NCI-H1930 (cell line): ENCODE results near the gene PI16.

Experiments
- DNase-seq, 2 experiments: peaks; one replicate each; lab custom pipeline; 2025; lab: John Stamatoyannopoulos, UW

PI16 gene, protein sequence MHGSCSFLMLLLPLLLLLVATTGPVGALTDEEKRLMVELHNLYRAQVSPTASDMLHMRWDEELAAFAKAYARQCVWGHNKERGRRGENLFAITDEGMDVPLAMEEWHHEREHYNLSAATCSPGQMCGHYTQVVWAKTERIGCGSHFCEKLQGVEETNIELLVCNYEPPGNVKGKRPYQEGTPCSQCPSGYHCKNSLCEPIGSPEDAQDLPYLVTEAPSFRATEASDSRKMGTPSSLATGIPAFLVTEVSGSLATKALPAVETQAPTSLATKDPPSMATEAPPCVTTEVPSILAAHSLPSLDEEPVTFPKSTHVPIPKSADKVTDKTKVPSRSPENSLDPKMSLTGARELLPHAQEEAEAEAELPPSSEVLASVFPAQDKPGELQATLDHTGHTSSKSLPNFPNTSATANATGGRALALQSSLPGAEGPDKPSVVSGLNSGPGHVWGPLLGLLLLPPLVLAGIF

GRCh38 chr6:36954262-36954931 lies at the start of gene PI16:
Gene PI16 (plus strand): TSS chr6:36954738. CDS start chr6:36954761, 23 bp downstream.
- no peak for DNase-seq

DNA sequence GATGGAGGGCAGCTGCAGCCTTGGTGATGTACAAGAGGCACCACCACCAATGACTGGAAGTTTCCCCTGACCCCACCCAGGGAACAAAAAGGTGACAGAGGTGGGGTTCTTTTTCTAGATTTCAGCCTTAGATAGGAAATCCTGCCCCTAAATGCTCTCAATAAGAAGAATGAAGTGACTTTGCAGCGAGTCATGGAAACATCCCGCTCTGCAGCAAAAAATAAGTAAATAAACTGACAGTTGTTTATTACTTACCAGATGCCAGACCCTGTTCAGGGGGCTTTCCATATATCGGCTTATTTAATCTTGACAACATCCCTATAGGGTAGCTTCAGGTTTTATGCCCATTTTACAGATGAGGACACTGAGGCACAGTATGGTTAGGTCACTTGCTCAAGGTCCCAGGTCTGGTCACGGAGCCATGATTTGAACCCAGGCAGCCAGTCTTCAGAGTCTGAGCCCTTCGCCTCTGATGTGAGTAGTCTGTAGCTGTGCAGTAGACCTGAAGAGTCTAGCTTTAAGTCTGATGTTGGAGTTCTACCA lies 49.6 kb upstream of the PI16 start:
- no peak for DNase-seq

DNA sequence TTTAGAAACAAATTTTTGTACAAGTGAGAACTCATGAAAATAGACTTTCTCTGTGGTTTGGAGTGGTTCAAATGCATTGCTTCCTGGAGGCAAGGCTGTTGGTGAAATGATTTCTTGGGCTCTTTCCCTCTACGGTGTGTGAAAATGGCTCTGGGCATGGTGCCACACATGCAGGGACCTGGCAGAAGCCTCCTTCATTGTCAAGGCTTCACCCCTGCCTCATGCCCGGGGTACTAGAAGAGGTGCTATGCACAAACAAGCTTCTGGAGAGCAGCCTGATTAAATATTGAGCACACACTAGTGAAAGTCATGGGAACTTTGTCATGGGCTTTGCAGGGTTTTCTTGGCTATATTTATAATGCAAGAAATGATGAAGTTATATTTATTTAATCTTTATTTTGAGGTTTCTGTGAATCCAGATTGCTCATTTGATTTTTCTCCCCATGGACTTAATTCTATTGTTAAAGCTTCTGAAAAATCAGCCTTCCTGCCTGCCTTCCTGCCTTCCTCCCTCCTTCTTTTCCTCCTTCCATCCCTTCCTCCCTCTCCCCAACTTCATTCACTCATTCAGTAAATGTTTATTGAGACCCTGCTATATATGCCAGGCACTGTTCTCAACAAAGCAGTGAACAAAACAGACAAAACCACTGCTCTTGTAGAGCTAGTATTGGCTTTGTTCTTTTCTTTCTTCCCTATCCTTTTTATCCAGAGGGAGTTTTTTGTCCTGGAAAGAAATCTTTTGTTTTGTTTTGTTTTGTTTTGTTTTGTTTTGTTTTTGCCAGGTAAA lies 47.8 kb upstream of the PI16 start:
- no peak for DNase-seq

DNA sequence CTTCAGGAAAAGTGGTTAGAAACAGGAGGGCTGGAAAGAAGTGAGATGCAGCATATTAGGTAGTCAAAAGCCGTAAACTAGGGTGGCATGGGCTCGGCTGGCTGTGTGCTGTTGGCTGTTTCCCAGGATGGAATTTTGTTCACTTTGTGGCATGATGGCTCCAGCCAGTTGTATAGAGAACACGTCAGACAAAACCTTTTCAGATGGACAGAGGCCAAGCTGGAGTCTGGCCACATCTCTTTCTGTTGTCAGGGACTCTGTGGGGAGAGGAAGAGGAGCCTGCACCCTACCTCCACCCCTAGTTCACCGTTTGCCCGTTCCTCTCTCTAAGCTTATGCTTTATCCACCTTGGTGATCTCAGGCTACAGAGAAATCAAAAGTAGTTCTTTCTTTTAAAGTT lies 46.8 kb upstream of the PI16 start:
- no peak for DNase-seq

DNA sequence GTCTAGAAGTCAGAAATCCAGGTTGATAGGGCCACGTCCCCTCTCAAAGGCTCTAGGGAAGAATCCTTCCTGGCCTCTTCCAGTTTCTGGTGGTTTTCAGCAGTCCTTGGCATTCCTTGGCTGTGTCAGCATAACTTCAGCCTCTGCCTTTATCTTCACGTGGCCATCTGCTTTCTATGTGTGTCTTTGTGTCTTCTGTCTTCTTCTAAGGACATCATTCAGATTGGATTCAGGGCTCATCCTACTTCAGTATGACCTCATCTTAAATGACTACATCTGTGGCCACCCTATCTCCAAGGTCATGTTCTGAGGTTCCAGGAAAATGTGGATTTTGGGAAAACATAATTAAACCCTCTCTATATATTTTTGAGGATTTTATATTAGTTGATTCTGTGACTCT lies 45.8 kb upstream of the PI16 start:
- DNase-seq = no peak

- no peak for DNase-seq
These were observed 42.5 kb upstream of the PI16 start for GRCh38 chr6:36912030-36912454.

- DNase-seq = no peak
These were observed 42.0 kb upstream of the PI16 start for GRCh38 chr6:36912586-36912985.

DNA sequence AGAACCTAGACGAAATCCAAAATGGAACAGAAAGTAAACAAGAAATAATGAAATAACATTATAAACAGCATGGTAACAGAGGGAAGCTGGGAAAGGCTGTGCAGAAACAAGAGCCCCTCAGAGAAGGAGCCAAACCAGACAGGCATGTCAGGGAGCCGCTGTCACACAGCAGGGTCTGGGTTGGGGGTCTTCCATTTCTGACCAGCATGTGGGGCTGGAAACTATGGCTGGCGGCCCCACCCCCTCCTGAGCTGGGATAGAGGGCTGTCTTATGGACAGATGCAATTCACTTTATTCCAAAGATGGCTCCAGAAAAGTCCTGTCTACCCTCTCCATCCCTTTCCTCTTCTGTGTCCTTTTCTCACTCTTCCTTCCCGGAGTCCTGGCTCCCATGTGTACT lies 41.5 kb upstream of the PI16 start:
- no peak for DNase-seq

- DNase-seq = no peak
These were observed 40.2 kb upstream of the PI16 start for GRCh38 chr6:36914227-36914794.

DNA sequence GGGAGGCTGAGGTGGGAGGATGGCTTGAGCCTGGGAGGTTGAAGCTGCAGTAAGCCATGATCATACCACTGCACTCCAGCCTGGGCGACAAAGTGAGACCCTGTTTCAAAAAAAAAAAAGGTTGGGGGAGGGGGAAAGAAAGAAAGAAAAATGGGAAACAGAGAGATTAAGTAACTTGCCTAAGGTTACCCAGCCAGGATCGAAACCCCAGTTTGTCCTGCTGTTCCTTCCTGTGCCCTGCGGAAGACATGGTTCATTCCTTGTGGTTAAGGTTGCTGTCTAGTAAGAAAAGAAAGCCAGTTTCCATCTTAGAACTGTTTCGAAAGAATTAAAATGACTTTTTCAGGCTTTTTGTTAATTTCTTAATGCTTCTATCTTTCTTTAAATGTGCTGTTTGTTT lies 38.9 kb upstream of the PI16 start:
- DNase-seq = no peak

- DNase-seq = no peak
These were observed 38.4 kb upstream of the PI16 start for GRCh38 chr6:36916126-36916525.

GRCh38 chr6:36917541-36918193 lies 36.9 kb upstream of the PI16 start:
- no peak for DNase-seq

DNA sequence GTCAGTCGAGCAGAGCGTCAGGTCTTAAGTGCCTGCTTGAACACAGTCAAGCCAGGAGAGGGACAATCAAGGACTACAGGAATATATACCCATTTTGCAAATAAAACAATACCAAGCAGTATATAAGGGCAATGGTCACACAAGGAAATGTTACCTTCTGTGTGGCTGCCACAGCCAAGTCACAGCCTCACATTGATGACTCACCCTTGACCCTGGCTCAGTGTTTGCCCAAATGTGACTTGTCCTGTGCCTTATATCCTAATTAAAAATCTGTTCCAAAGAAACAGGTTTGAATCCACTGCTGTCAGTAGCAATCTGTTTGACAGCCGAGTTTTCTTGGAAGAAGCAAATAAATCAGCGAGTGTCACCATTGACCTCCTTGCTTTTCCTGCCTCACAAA lies 34.5 kb upstream of the PI16 start:
- DNase-seq = no peak

DNA sequence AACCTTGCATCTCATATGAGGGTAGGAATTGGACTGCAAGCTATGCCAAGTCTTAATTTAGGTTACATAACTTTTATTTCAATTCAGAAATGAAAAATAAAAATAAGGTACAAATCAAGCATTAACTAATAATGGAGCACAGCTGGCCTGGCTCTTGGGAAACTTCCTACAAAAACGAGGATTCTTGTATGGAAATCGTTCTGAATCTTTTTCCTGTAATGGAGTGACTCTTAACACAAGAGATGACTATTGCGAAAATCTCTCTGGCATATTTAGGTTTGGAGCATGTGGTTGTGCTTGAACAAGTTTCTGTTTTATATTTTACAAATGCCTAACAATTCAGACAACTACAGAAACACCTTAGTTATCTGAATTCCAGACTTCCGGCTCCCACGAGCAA lies 34.0 kb upstream of the PI16 start:
- DNase-seq = no peak

- DNase-seq = no peak
These were observed 30.4 kb upstream of the PI16 start for GRCh38 chr6:36924131-36924530.

GRCh38 chr6:36924778-36925374 lies 29.7 kb upstream of the PI16 start:
- DNase-seq = no peak

- no peak for DNase-seq
These were observed 28.7 kb upstream of the PI16 start for GRCh38 chr6:36925809-36926208.

GRCh38 chr6:36926708-36927513 lies 27.6 kb upstream of the PI16 start:
- DNase-seq = no peak

DNA sequence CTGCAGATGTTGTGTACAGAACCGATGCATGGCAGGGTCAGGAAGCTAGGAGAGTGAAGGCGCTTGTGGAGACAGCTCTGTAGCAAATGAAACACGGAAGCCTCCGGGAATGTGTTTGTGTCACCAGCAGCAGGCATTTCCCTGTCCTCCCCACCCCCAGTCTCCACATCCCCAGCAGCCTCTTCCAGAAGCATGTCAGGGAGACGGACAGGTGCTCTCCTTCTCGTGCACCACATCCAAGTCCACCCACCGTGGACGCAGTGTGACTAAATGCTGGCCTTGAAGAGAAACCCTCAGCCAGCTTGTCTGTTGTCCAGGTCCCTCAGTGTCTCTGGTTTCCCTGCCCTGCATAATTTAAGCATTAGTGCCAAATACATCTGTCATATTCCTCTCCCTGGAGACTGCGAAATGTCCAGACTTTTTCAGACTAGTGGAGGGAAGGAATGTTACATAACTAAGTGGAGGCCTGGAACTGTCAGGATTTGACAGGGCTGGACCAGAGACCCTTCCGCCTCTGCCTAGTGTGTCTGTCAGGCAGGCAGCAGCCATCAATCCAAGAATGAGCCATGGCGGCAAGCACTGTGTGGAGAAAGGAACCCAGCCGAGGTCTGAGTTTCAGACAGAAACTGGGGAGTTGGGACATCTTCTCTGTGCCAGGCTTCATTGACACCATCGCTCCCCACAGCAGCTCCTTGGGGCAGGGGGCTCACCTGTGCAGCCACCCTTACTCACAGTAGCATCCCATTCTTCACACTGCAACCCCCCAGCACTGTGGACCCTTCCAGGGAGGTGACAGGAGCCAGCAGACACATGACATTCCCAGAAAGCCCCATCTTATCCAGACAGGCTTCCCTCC lies 26.6 kb upstream of the PI16 start:
- no peak for DNase-seq
